HG02571 (cell line): Measurements from ENCODE around the gene TOE1.
"Not testable (repeated sequence)": the region's sequence is repeated elsewhere in the genome, so short reads cannot be mapped to it uniquely, and the experiment has no call there.

Source experiments
- ATAC-seq: cut with Tn5 transposase; IDR thresholded peaks from one replicate; pipeline ENCODE4 v1.9.1; 2021; ENCODE audit warnings: mild to moderate bottlenecking, moderate library complexity; ENCODE audit not compliant: unreplicated experiment

TOE1 gene

GRCh38 chr1:45354838-45355237 lies 14.9 kb downstream of the TOE1 start:
- ATAC-seq: no peak

GRCh38 chr1:45355683-45356082 lies 15.7 kb downstream of the TOE1 start:
- no peak for ATAC-seq

- no peak for ATAC-seq
Measured at GRCh38 chr1:45356186-45356585, 16.2 kb downstream of the TOE1 start.

- ATAC-seq: no peak
Measured at GRCh38 chr1:45359882-45360513, 20.0 kb downstream of the TOE1 start.

GRCh38 chr1:45360981-45361380 lies 21.0 kb downstream of the TOE1 start:
- not testable (repeated sequence) for ATAC-seq

GRCh38 chr1:45364294-45364693 lies 24.3 kb downstream of the TOE1 start:
- ATAC-seq: no peak

GRCh38 chr1:45365051-45365450 lies 25.1 kb downstream of the TOE1 start:
- ATAC-seq: peak; percentile 62

- peak; percentile 51 for ATAC-seq
Measured at GRCh38 chr1:45370575-45370974, 30.6 kb downstream of the TOE1 start.

GRCh38 chr1:45373573-45373972 lies 33.6 kb downstream of the TOE1 start:
- ATAC-seq: no peak

- ATAC-seq: no peak
Measured at GRCh38 chr1:45375104-45376090, 35.4 kb downstream of the TOE1 start.

- ATAC-seq: no peak
Measured at GRCh38 chr1:45378184-45378583, 38.2 kb downstream of the TOE1 start.

- ATAC-seq: no peak
Measured at GRCh38 chr1:45379524-45379923, 39.6 kb downstream of the TOE1 start.

GRCh38 chr1:45380125-45380524 lies 40.2 kb downstream of the TOE1 start:
- no peak for ATAC-seq

- ATAC-seq: no peak
Measured at GRCh38 chr1:45380730-45381129, 40.8 kb downstream of the TOE1 start.

- no peak for ATAC-seq
Measured at GRCh38 chr1:45381243-45381642, 41.3 kb downstream of the TOE1 start.

GRCh38 chr1:45383191-45383590 lies 43.2 kb downstream of the TOE1 start:
- no peak for ATAC-seq

- not testable (repeated sequence) for ATAC-seq
Measured at GRCh38 chr1:45384213-45384612, 44.2 kb downstream of the TOE1 start.

- ATAC-seq: no peak
Measured at GRCh38 chr1:45385302-45385701, 45.3 kb downstream of the TOE1 start.

GRCh38 chr1:45386219-45386618 lies 46.2 kb downstream of the TOE1 start:
- ATAC-seq: no peak
